Large intestine (tissue), 3 donors: ENCODE data around the gene PSMA6. TPM values are rescaled to one million over a fixed set of nuclear protein-coding genes. Genes with fewer than 3 reads are reported as not detected.
"Not testable (repeated sequence)": the region's sequence is repeated elsewhere in the genome, so short reads cannot be mapped to it uniquely, and the experiment has no call there.

Experiments used
- DNase-seq, 2 donors: peaks; one replicate each; pipeline versions ENCODE4 v3.0.0 to v3.0.0-alpha.2; 2013
- H3K27ac ChIP-seq: one replicate; pipeline ENCODE4 v1.5.1; 2013; ENCODE audit warnings: low read length
- H3K27me3 ChIP-seq: 2 replicates; pipeline ENCODE4 v1.6.1; 2013; ENCODE audit warnings: low read length; ENCODE audit not compliant: control insufficient read depth, insufficient read depth
- H3K36me3 ChIP-seq: 2 replicates; pipeline ENCODE4 v1.6.1; 2013; ENCODE audit warnings: low read length; ENCODE audit not compliant: control insufficient read depth, insufficient read depth
- H3K4me1 ChIP-seq: one replicate; pipeline ENCODE4 v1.6.1; 2013; ENCODE audit warnings: low read length; ENCODE audit not compliant: control insufficient read depth, insufficient read depth
- H3K4me3 ChIP-seq: one replicate; pipeline ENCODE4 v1.5.1; 2013; ENCODE audit warnings: low read length
- H3K9me3 ChIP-seq: one replicate; pipeline ENCODE4 v1.6.1; 2013; ENCODE audit warnings: mild to moderate bottlenecking, low read depth, low read length, moderate library complexity; ENCODE audit not compliant: control insufficient read depth
- WGBS: methylation state at CpG from one replicate; pipeline ENCODE4 v1.1.5; 2013; ENCODE audit warnings: low lambda C conversion rate; ENCODE audit not compliant: insufficient coverage; 5-methylcytosine and 5-hydroxymethylcytosine counted together
- polyA plus RNA-seq: library from polyadenylated mRNA; unstranded; fragments of 120-200 nt; gene quantifications from one replicate; pipeline ENCODE4 v1.2.1, GENCODE V29; 2013

The PSMA6 gene
- polyA plus RNA-seq, 1 donor, result 163 TPM

- H3K36me3 ChIP-seq, result no peaks in the 10 kb centered on the region
- 60% methylated on average over 1 of the region's 25 CpGs for WGBS
- no peaks in the 10 kb centered on the region for H3K27me3 ChIP-seq
- peaks cover 46% of the 10 kb centered on the region for H3K4me1 ChIP-seq
- no peak overlapping the region for H3K4me3 ChIP-seq
- DNase-seq, result peak; percentile 85 to 90
- H3K27ac ChIP-seq, result peak overlapping the region; percentile 47
- no peaks in the 10 kb centered on the region for H3K9me3 ChIP-seq
Observed at GRCh38 chr14:35341751-35342488, 49.7 kb downstream of the PSMA6 start.

GRCh38 chr14:35342489-35343010 is 50.4 kb downstream of the PSMA6 start:
- no CpG with 5 or more reads among the region's 8 CpGs for whole genome bisulfite sequencing
- peak overlapping the region; percentile 47 for H3K27ac ChIP-seq
- no peaks in the 10 kb centered on the region for H3K36me3 ChIP-seq
- peaks cover 44% of the 10 kb centered on the region for H3K4me1 ChIP-seq
- no peak overlapping the region for H3K4me3 ChIP-seq
- no peaks in the 10 kb centered on the region for H3K9me3 ChIP-seq
- H3K27me3 ChIP-seq, result no peaks in the 10 kb centered on the region
- no peak for DNase-seq

- peak overlapping the region; percentile 4 for H3K27ac ChIP-seq
- peaks cover 48% of the 10 kb centered on the region for H3K4me1 ChIP-seq
- no peaks in the 10 kb centered on the region for H3K36me3 ChIP-seq
- H3K27me3 ChIP-seq, result no peaks in the 10 kb centered on the region
- DNase-seq, result peak in 1 of 2 donors; percentile 69
- no CpG with 5 or more reads among the region's 7 CpGs for WGBS
- no peaks in the 10 kb centered on the region for H3K9me3 ChIP-seq
- H3K4me3 ChIP-seq, result no peak overlapping the region
Observed at GRCh38 chr14:35343702-35344101, 51.5 kb downstream of the PSMA6 start.

GRCh38 chr14:35344107-35344807 is 52.1 kb downstream of the PSMA6 start:
- Histone ChIP-seq H3K36me3 (no peaks in the 10 kb centered on the region), H3K27me3 (no peaks in the 10 kb centered on the region), H3K9me3 (no peaks in the 10 kb centered on the region), H3K27ac (peak overlapping the region; percentile 4), H3K4me3 (no peak overlapping the region), H3K4me1 (peaks cover 48% of the 10 kb centered on the region)
- no CpG with 5 or more reads among the region's 15 CpGs for WGBS
- DNase-seq, result no peak

- peaks cover 30% of the 10 kb centered on the region for H3K4me1 ChIP-seq
- no peaks in the 10 kb centered on the region for H3K36me3 ChIP-seq
- no peak for DNase-seq
- H3K27ac ChIP-seq, result no peak overlapping the region
- WGBS, result no CpG with 5 or more reads among the region's 11 CpGs
- H3K27me3 ChIP-seq, result no peaks in the 10 kb centered on the region
- no peaks in the 10 kb centered on the region for H3K9me3 ChIP-seq
- H3K4me3 ChIP-seq, result no peak overlapping the region
Observed at GRCh38 chr14:35346738-35347322, 54.6 kb downstream of the PSMA6 start.

- DNase-seq, result peak in 1 of 2 donors; percentile 80
- no CpG with 5 or more reads among the region's 13 CpGs for WGBS
- Histone ChIP-seq H3K4me3 (no peak overlapping the region), H3K4me1 (peaks cover 24% of the 10 kb centered on the region), H3K27ac (no peak overlapping the region), H3K9me3 (no peaks in the 10 kb centered on the region), H3K27me3 (no peaks in the 10 kb centered on the region), H3K36me3 (no peaks in the 10 kb centered on the region)
Observed at GRCh38 chr14:35347323-35348043, 55.3 kb downstream of the PSMA6 start.

- not testable (repeated sequence) for H3K27ac ChIP-seq, H3K36me3 ChIP-seq, H3K4me3 ChIP-seq, H3K9me3 ChIP-seq, DNase-seq, H3K27me3 ChIP-seq
- WGBS, result 29% methylated on average over 1 of the region's 6 CpGs
- peaks cover 28% of the 10 kb centered on the region for H3K4me1 ChIP-seq
Observed at GRCh38 chr14:35348044-35348380, 55.8 kb downstream of the PSMA6 start.

GRCh38 chr14:35349496-35350365 is 57.5 kb downstream of the PSMA6 start:
- Histone ChIP-seq H3K4me1 (peaks cover 28% of the 10 kb centered on the region), H3K9me3 (no peaks in the 10 kb centered on the region), H3K36me3 (no peaks in the 10 kb centered on the region), H3K27me3 (no peaks in the 10 kb centered on the region), H3K4me3 (no peak overlapping the region), H3K27ac (no peak overlapping the region)
- WGBS, result 100% methylated on average over 1 of the region's 12 CpGs
- no peak for DNase-seq

GRCh38 chr14:35351497-35351896 is 59.3 kb downstream of the PSMA6 start:
- H3K4me3 ChIP-seq, result no peak overlapping the region
- no peaks in the 10 kb centered on the region for H3K27me3 ChIP-seq
- DNase-seq, result no peak
- H3K36me3 ChIP-seq, result no peaks in the 10 kb centered on the region
- H3K27ac ChIP-seq, result no peak overlapping the region
- no CpG with 5 or more reads among the region's 3 CpGs for WGBS
- H3K4me1 ChIP-seq, result peaks cover 36% of the 10 kb centered on the region
- H3K9me3 ChIP-seq, result no peaks in the 10 kb centered on the region
